Panc1 (cell line): ENCODE measurements around the gene DOCK3. TPM values are rescaled to one million over a fixed set of nuclear protein-coding genes. Genes with fewer than 3 reads are reported as not detected.

ENCODE experiments used
- ATAC-seq: fragments of 200-7000 bp; cut with Tn5 transposase; 2 replicates; pipeline ENCODE4 v1.9.1; 2020; ENCODE audit warnings: mild to moderate bottlenecking, moderate library complexity
- BruUV-seq: library from RNA; stranded (reverse); fragments of 400-500 nt; replicated peaks from 2 replicates; lab custom pipeline; 2021; lab: Mats Ljungman, UMichigan
- CTCF ChIA-PET: fragments of 300-600 bp; sonication (Branson Sonifier 250); formaldehyde crosslinking; loops from one replicate; lab custom pipeline; 2022; ENCODE audit warnings: antibody characterized with exemption; lab: Charles Lee
- POLR2A ChIA-PET: fragments of 300-600 bp; sonication (Branson Sonifier 250); formaldehyde crosslinking; loops from one replicate; lab custom pipeline; 2022; ENCODE audit warnings: antibody characterized with exemption; lab: Charles Lee
- DNase-seq: peaks from one replicate; pipeline ENCODE4 v3.0.0-alpha.2; 2010; ENCODE audit warnings: low read depth, low spot score
- H3K27ac ChIP-seq: 2 replicates; pipeline ENCODE4 v1.5.1; 2011; ENCODE audit warnings: mild to moderate bottlenecking, low read length, inconsistent platforms
- H3K27me3 ChIP-seq: fragments of 200-500 bp; sonication (Bioruptor generic); 2 replicates; pipeline ENCODE4 v1.6.0; 2014; ENCODE audit warnings: low read length, inconsistent platforms; ENCODE audit not compliant: control insufficient read depth, insufficient read depth
- H3K36me3 ChIP-seq: fragments of 200-500 bp; sonication (Bioruptor generic); 2 replicates; pipeline ENCODE4 v1.5.1; 2014; ENCODE audit warnings: inconsistent platforms, mild to moderate bottlenecking, low read length, moderate library complexity; ENCODE audit not compliant: control insufficient read depth, insufficient read depth
- H3K4me1 ChIP-seq: 2 replicates; pipeline ENCODE4 v1.5.1; 2011; ENCODE audit warnings: inconsistent platforms, mild to moderate bottlenecking, low read length, moderate library complexity; ENCODE audit not compliant: control insufficient read depth, insufficient read depth
- H3K4me3 ChIP-seq, 2 experiments: 2 replicates each; pipeline ENCODE4 v1.5.1; 2011 to 2012; ENCODE audit warnings: low read depth in 2 of 2, low read length in 2 of 2, mild to moderate bottlenecking in 2 of 2, inconsistent platforms in 1 of 2, moderate library complexity in 1 of 2
- H3K9me3 ChIP-seq: fragments of 200-500 bp; sonication (Bioruptor generic); 2 replicates; pipeline ENCODE4 v1.5.1; 2014; ENCODE audit warnings: low read depth, mild to moderate bottlenecking, inconsistent platforms, low read length, moderate library complexity; ENCODE audit not compliant: control insufficient read depth, insufficient read depth
- POLR2AphosphoS5 ChIP-seq: IDR thresholded peaks from 2 replicates; pipeline ENCODE4 v1.6.1; 2012; ENCODE audit warnings: mild to moderate bottlenecking, low read depth, low read length, moderate library complexity
- SIN3A ChIP-seq: IDR thresholded peaks from 2 replicates; pipeline ENCODE4 v1.6.1; 2012; ENCODE audit warnings: low read depth, mild to moderate bottlenecking, low read length, moderate library complexity, borderline replicate concordance; ENCODE audit not compliant: insufficient read depth
- TCF7L2 ChIP-seq: IDR thresholded peaks from 2 replicates; pipeline ENCODE4 v1.6.1; 2011; ENCODE audit warnings: mild to moderate bottlenecking, low read depth, low read length, inconsistent platforms
- in situ Hi-C: cut with HindIII; loops from 2 replicates; pipeline ENCODE4 v1.10.0; 2016; ENCODE audit warnings: low sequenced_read_pairs, low pct_unique_long_range_greater_than_20kb
- intact Hi-C: fragments of 100-400 bp; cut with micrococcal nuclease; formaldehyde crosslinking; loops from one replicate; pipeline ENCODE4 v1.10.0; 2022; ENCODE audit not compliant: unreplicated experiment
- total RNA-seq: library from RNA; stranded (reverse); gene quantifications from one replicate; pipeline ENCODE4 v1.2.1, GENCODE V29; 2021; ENCODE audit not compliant: unreplicated experiment
- TF ChIP-seq, protein P1 (sequence below): fragments of 450-650 bp; IDR thresholded peaks from 2 replicates; pipeline ENCODE4 v1.5.1; 2017; ENCODE audit warnings: mild to moderate bottlenecking
- TF ChIP-seq, protein P2 (sequence below), 2 experiments: IDR thresholded peaks; 2 replicates each; pipeline ENCODE4 v1.6.1; 2011 to 2012; ENCODE audit warnings: low read depth in 2 of 2, control low read depth in 1 of 2, low read length in 1 of 2, mild to moderate bottlenecking in 1 of 2, moderate library complexity in 1 of 2; ENCODE audit not compliant: insufficient read depth in 1 of 2

Gene DOCK3
- total RNA-seq, 1 experiment from 2014 or later, result 0.21 TPM

DNA sequence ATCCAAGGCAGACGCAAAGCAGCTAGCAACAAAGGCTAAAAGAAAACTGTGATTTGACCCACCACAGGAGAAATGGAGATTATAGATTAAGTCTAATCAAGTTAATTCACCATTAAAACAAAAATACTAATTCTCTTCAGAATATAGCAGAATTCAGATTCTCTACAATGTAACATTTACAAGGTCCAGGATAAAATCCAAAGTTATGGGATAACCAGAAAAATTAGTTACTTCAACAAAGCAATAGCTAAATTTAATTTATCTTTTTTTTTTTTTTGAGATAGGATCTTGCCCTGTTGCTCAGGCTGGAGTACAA is 425.8 kb downstream of the DOCK3 start:
- in situ Hi-C loops, result no loop called here
- no TSS peak for BruUV-seq
- H3K9me3 ChIP-seq, result no peaks in the 10 kb centered on the region
- H3K27me3 ChIP-seq, result no peaks in the 10 kb centered on the region
- no peaks in the 10 kb centered on the region for H3K4me1 ChIP-seq
- intact Hi-C loops, result loop anchor here (2.0 kb wide), 1 partner anchor 272 kb away; no protein-coding TSS in a partner anchor
- no peak for DNase-seq
- no peaks in the 10 kb centered on the region for H3K36me3 ChIP-seq
- ATAC-seq, result no peak
- ChIA-PET CTCF (interaction anchor here (0.6 to 1.0 kb wide), 5 partner anchors 199 to 278 kb away, joined by 3 to 6 read pairs (median 4); no protein-coding TSS in a partner anchor), POLR2A (no interaction called here)
- no peak overlapping the region for H3K4me3 ChIP-seq
- H3K27ac ChIP-seq, result no peak overlapping the region
- TF ChIP-seq, protein P1, sequence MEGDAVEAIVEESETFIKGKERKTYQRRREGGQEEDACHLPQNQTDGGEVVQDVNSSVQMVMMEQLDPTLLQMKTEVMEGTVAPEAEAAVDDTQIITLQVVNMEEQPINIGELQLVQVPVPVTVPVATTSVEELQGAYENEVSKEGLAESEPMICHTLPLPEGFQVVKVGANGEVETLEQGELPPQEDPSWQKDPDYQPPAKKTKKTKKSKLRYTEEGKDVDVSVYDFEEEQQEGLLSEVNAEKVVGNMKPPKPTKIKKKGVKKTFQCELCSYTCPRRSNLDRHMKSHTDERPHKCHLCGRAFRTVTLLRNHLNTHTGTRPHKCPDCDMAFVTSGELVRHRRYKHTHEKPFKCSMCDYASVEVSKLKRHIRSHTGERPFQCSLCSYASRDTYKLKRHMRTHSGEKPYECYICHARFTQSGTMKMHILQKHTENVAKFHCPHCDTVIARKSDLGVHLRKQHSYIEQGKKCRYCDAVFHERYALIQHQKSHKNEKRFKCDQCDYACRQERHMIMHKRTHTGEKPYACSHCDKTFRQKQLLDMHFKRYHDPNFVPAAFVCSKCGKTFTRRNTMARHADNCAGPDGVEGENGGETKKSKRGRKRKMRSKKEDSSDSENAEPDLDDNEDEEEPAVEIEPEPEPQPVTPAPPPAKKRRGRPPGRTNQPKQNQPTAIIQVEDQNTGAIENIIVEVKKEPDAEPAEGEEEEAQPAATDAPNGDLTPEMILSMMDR, result peak; percentile 47
- no peak for TF ChIP-seq TCF7L2
- no peak for TF ChIP-seq POLR2AphosphoS5

GRCh38 chr3:51102396-51102795 is 427.7 kb downstream of the DOCK3 start:
- intact Hi-C loops (no loop called here), in situ Hi-C loops (no loop called here)
- H3K4me1 ChIP-seq, result no peaks in the 10 kb centered on the region
- H3K27me3 ChIP-seq, result no peaks in the 10 kb centered on the region
- H3K4me3 ChIP-seq, result no peak overlapping the region
- TF ChIP-seq POLR2AphosphoS5 (no peak), SIN3A (no peak), TCF7L2 (no peak)
- TF ChIP-seq, protein P2, sequence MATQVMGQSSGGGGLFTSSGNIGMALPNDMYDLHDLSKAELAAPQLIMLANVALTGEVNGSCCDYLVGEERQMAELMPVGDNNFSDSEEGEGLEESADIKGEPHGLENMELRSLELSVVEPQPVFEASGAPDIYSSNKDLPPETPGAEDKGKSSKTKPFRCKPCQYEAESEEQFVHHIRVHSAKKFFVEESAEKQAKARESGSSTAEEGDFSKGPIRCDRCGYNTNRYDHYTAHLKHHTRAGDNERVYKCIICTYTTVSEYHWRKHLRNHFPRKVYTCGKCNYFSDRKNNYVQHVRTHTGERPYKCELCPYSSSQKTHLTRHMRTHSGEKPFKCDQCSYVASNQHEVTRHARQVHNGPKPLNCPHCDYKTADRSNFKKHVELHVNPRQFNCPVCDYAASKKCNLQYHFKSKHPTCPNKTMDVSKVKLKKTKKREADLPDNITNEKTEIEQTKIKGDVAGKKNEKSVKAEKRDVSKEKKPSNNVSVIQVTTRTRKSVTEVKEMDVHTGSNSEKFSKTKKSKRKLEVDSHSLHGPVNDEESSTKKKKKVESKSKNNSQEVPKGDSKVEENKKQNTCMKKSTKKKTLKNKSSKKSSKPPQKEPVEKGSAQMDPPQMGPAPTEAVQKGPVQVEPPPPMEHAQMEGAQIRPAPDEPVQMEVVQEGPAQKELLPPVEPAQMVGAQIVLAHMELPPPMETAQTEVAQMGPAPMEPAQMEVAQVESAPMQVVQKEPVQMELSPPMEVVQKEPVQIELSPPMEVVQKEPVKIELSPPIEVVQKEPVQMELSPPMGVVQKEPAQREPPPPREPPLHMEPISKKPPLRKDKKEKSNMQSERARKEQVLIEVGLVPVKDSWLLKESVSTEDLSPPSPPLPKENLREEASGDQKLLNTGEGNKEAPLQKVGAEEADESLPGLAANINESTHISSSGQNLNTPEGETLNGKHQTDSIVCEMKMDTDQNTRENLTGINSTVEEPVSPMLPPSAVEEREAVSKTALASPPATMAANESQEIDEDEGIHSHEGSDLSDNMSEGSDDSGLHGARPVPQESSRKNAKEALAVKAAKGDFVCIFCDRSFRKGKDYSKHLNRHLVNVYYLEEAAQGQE (IDR thresholded peaks at IDR 0.05; ENCODE audit: insufficient read depth in 1 of 2, low read depth in 2 of 2, low read length in 1 of 2), result no peak
- TF ChIP-seq, protein P1, result no peak
- no peak overlapping the region for H3K27ac ChIP-seq
- POLR2A ChIA-PET, result no interaction called here
- no peak for ATAC-seq
- no peak for DNase-seq
- BruUV-seq, result no TSS peak
- no peaks in the 10 kb centered on the region for H3K36me3 ChIP-seq
- CTCF ChIA-PET, result no interaction called here
- H3K9me3 ChIP-seq, result no peaks in the 10 kb centered on the region
